Measurements from ENCODE around the gene OVOL2.

- no peak for TF ChIP-seq REST (IDR thresholded peaks at IDR 0.05; ENCODE audit: unreplicated experiment)
- TF ChIP-seq CREB1 (CRISPR knock-in tag; IDR thresholded peaks at IDR 0.05; ENCODE audit: low read depth) = no peak
- no peak for TF ChIP-seq ZNF462 (CRISPR knock-in tag; IDR thresholded peaks at IDR 0.05)
- TF ChIP-seq, protein P1, sequence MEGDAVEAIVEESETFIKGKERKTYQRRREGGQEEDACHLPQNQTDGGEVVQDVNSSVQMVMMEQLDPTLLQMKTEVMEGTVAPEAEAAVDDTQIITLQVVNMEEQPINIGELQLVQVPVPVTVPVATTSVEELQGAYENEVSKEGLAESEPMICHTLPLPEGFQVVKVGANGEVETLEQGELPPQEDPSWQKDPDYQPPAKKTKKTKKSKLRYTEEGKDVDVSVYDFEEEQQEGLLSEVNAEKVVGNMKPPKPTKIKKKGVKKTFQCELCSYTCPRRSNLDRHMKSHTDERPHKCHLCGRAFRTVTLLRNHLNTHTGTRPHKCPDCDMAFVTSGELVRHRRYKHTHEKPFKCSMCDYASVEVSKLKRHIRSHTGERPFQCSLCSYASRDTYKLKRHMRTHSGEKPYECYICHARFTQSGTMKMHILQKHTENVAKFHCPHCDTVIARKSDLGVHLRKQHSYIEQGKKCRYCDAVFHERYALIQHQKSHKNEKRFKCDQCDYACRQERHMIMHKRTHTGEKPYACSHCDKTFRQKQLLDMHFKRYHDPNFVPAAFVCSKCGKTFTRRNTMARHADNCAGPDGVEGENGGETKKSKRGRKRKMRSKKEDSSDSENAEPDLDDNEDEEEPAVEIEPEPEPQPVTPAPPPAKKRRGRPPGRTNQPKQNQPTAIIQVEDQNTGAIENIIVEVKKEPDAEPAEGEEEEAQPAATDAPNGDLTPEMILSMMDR (conservative IDR thresholded peaks at IDR 0.05; ENCODE audit: low read depth in 2 of 2) = no peak
- TF ChIP-seq EZH2 (IDR thresholded peaks at IDR 0.05; ENCODE audit: low read depth, unreplicated experiment) = no peak
- TF ChIP-seq POLR2AphosphoS5 (IDR thresholded peaks at IDR 0.05; ENCODE audit: low read depth) = no peak
- TF ChIP-seq EZH2phosphoT487 (IDR thresholded peaks at IDR 0.05; ENCODE audit: unreplicated experiment) = no peak
- TF ChIP-seq JUNB (IDR thresholded peaks at IDR 0.05; ENCODE audit: unreplicated experiment) = no peak
- TF ChIP-seq, protein P2, sequence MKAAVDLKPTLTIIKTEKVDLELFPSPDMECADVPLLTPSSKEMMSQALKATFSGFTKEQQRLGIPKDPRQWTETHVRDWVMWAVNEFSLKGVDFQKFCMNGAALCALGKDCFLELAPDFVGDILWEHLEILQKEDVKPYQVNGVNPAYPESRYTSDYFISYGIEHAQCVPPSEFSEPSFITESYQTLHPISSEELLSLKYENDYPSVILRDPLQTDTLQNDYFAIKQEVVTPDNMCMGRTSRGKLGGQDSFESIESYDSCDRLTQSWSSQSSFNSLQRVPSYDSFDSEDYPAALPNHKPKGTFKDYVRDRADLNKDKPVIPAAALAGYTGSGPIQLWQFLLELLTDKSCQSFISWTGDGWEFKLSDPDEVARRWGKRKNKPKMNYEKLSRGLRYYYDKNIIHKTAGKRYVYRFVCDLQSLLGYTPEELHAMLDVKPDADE (IDR thresholded peaks at IDR 0.05) = no peak
These were observed 9.5 kb downstream of the OVOL2 start for GRCh38 chr20:18048176-18048575.
